MCF 10A (cell line): ENCODE results near the gene RNGTT. TPM values are rescaled to one million over a fixed set of nuclear protein-coding genes. Genes with fewer than 3 reads are reported as not detected.

Source experiments
- BruUV-seq: library from RNA; stranded (reverse); fragments of 400-500 nt; replicated peaks from 2 replicates; lab custom pipeline; 2021; lab: Mats Ljungman, UMichigan
- CTCF ChIA-PET: fragments of 300-600 bp; sonication (Branson Sonifier 250); formaldehyde crosslinking; extraction: SDS; loops from one replicate; lab custom pipeline; 2021; ENCODE audit warnings: antibody characterized with exemption, inconsistent platforms; lab: Yijun Ruan, JAX
- POLR2A ChIA-PET: fragments of 300-600, 350-650 bp; sonication (Branson Sonifier 250); formaldehyde crosslinking; extraction: SDS; loops from one replicate; lab custom pipeline; 2020; ENCODE audit warnings: antibody characterized with exemption, inconsistent platforms; lab: Yijun Ruan, JAX
- DNase-seq: peaks from one replicate; pipeline ENCODE4 v3.0.0-alpha.2; 2018; ENCODE audit not compliant: unreplicated experiment
- H3K27ac Mint-ChIP-seq: one replicate; pipeline ENCODE4 v1.8.0; 2022; ENCODE audit warnings: mild to moderate bottlenecking, low read depth, mixed read lengths; ENCODE audit not compliant: unreplicated experiment
- H3K27me3 Mint-ChIP-seq: one replicate; pipeline ENCODE4 v1.8.0; 2022; ENCODE audit warnings: mixed read lengths; ENCODE audit not compliant: insufficient read depth, unreplicated experiment
- H3K36me3 Mint-ChIP-seq: one replicate; pipeline ENCODE4 v1.8.0; 2022; ENCODE audit warnings: mild to moderate bottlenecking, moderate library complexity, mixed read lengths; ENCODE audit not compliant: insufficient read depth, unreplicated experiment
- H3K4me1 Mint-ChIP-seq: one replicate; pipeline ENCODE4 v1.8.0; 2022; ENCODE audit warnings: mixed read lengths; ENCODE audit not compliant: insufficient read depth, unreplicated experiment
- H3K4me3 Mint-ChIP-seq: one replicate; pipeline ENCODE4 v1.8.0; 2022; ENCODE audit warnings: mild to moderate bottlenecking, moderate library complexity, mixed read lengths; ENCODE audit not compliant: unreplicated experiment
- H3K9me3 Mint-ChIP-seq: one replicate; pipeline ENCODE4 v1.8.0; 2022; ENCODE audit warnings: mixed read lengths; ENCODE audit not compliant: unreplicated experiment
- CTCF ChIP-seq: fragments of 200-600 bp; IDR thresholded peaks from one replicate; pipeline ENCODE4 v1.8.0; 2022; ENCODE audit warnings: antibody characterized with exemption, mild to moderate bottlenecking; ENCODE audit not compliant: unreplicated experiment
- intact Hi-C: fragments of 100-400 bp; cut with micrococcal nuclease; formaldehyde crosslinking; loops from 2 replicates; pipeline ENCODE4 v1.14.1; 2022
- total RNA-seq: library from RNA; stranded (reverse); gene quantifications from 2 replicates; pipeline ENCODE4 v1.2.3, GENCODE V29; 2022

The RNGTT gene
- total RNA-seq, 1 experiment from 2014 or later = 14.6 TPM

GRCh38 chr6:88561954-88562315 lies 401.5 kb downstream of the RNGTT start:
- intact Hi-C loops = no loop called here
- ChIA-PET CTCF (no interaction called here), POLR2A (no interaction called here)
- no TSS peak for BruUV-seq
- Mint-ChIP-seq H3K27ac (no peak overlapping the region), H3K4me1 (no peaks in the 10 kb centered on the region), H3K36me3 (no peaks in the 10 kb centered on the region), H3K27me3 (peaks cover 14% of the 10 kb centered on the region), H3K9me3 (no peaks in the 10 kb centered on the region), H3K4me3 (no peak overlapping the region)
- DNase-seq = no peak
- TF ChIP-seq CTCF = no peak

- ChIA-PET POLR2A (no interaction called here), CTCF (no interaction called here)
- intact Hi-C loops = no loop called here
- Mint-ChIP-seq H3K4me3 (no peak overlapping the region), H3K36me3 (no peaks in the 10 kb centered on the region), H3K4me1 (no peaks in the 10 kb centered on the region), H3K27ac (no peak overlapping the region), H3K9me3 (peaks cover 6% of the 10 kb centered on the region), H3K27me3 (peaks cover 14% of the 10 kb centered on the region)
- TF ChIP-seq CTCF = no peak
- no peak for DNase-seq
- BruUV-seq = no TSS peak
These were observed 402.1 kb downstream of the RNGTT start for GRCh38 chr6:88561034-88561953.

Other genes with a start within 250 kb of the RNGTT start
- gene PNRC1, start 117.1 kb upstream of the RNGTT start, total RNA-seq = 158 and 183 TPM in 2 replicates
- 1.1 and 1.2 TPM in 2 replicates for gene SRSF12, start 154.5 kb upstream of the RNGTT start, total RNA-seq
- gene PM20D2, start 182.4 kb upstream of the RNGTT start, total RNA-seq = 9.9 and 11.9 TPM in 2 replicates